Measurements from ENCODE around the gene CYB5R3.
"Not testable (repeated sequence)": the region's sequence is repeated elsewhere in the genome, so short reads cannot be mapped to it uniquely, and the experiment has no call there.

GRCh38 chr22:42581194-42581761 is 67.9 kb downstream of the CYB5R3 start:
- not testable (repeated sequence) for TF ChIP-seq CTCF, POLR2A (IDR thresholded peaks at IDR 0.05)

All from thyroid gland (tissue), 4 donors.